ENCODE data around the gene ZNRF3. TPM values are rescaled to one million over a fixed set of nuclear protein-coding genes. Genes with fewer than 3 reads are reported as not detected.

Gene ZNRF3
- total and polyA plus RNA-seq, 9 donors = 7.4 to 24.3 (median 11.6) TPM

GRCh38 chr22:29023172-29023796 lies 139.9 kb downstream of the ZNRF3 start:
- Histone ChIP-seq H3K4me3 (no peak overlapping the region), H3K27ac (no peak overlapping the region), H3K4me1 (ENCODE audit: insufficient read depth) (no peaks in the 10 kb centered on the region), H3K27me3 (no peaks in the 10 kb centered on the region), H3K9me3 (no peaks in the 10 kb centered on the region), H3K36me3 (no peaks in the 10 kb centered on the region)
- no peak for DNase-seq
- TF ChIP-seq EP300 (IDR thresholded peaks at IDR 0.05) = no peak
- no peak for TF ChIP-seq POLR2A (IDR thresholded peaks at IDR 0.05)
- no peak for TF ChIP-seq CTCF (IDR thresholded peaks at IDR 0.05)
- 67 to 71% (median 71%) methylated on average over 3 of the region's 3 CpGs for WGBS, 3 donors
- intact Hi-C loops (cut with DNase I) = no loop called here

GRCh38 chr22:29026579-29026978 lies 143.2 kb downstream of the ZNRF3 start:
- 93 to 98% (median 94%) methylated on average over 3 of the region's 3 CpGs for WGBS, 3 donors
- H3K27ac ChIP-seq = no peak overlapping the region
- no peak for TF ChIP-seq POLR2A (IDR thresholded peaks at IDR 0.05)
- no peak for TF ChIP-seq CTCF (IDR thresholded peaks at IDR 0.05)
- H3K36me3 ChIP-seq = no peaks in the 10 kb centered on the region
- no peaks in the 10 kb centered on the region for H3K27me3 ChIP-seq
- H3K4me1 ChIP-seq (ENCODE audit: insufficient read depth) = peaks cover 6% of the 10 kb centered on the region
- no peaks in the 10 kb centered on the region for H3K9me3 ChIP-seq
- intact Hi-C loops (cut with DNase I) = no loop called here
- no peak for DNase-seq
- no peak overlapping the region for H3K4me3 ChIP-seq

GRCh38 chr22:29028468-29028867 lies 145.1 kb downstream of the ZNRF3 start:
- DNase-seq = no peak
- intact Hi-C loops (cut with DNase I) = no loop called here
- H3K4me3 ChIP-seq = no peak overlapping the region
- H3K9me3 ChIP-seq = no peaks in the 10 kb centered on the region
- 91 to 95% (median 93%) methylated on average over 4 of the region's 4 CpGs for WGBS, 3 donors
- peaks cover 14% of the 10 kb centered on the region for H3K4me1 ChIP-seq (ENCODE audit: insufficient read depth)
- no peaks in the 10 kb centered on the region for H3K27me3 ChIP-seq
- H3K27ac ChIP-seq = no peak overlapping the region
- no peaks in the 10 kb centered on the region for H3K36me3 ChIP-seq
- no peak for TF ChIP-seq CTCF (IDR thresholded peaks at IDR 0.05)
- no peak for TF ChIP-seq POLR2A (IDR thresholded peaks at IDR 0.05)
- TF ChIP-seq EP300 (IDR thresholded peaks at IDR 0.05) = no peak

- Histone ChIP-seq H3K4me3 (no peak overlapping the region), H3K27ac (no peak overlapping the region), H3K4me1 (ENCODE audit: insufficient read depth) (peaks cover 14% of the 10 kb centered on the region), H3K36me3 (no peaks in the 10 kb centered on the region), H3K9me3 (no peaks in the 10 kb centered on the region), H3K27me3 (no peaks in the 10 kb centered on the region)
- no peak for TF ChIP-seq CTCF (IDR thresholded peaks at IDR 0.05)
- no peak for TF ChIP-seq EP300 (IDR thresholded peaks at IDR 0.05)
- TF ChIP-seq POLR2A (IDR thresholded peaks at IDR 0.05) = no peak
- 89 to 91% (median 90%) methylated on average over 9 of the region's 9 CpGs for WGBS, 3 donors
- no peak for DNase-seq
- intact Hi-C loops (cut with DNase I) = no loop called here
Measured at GRCh38 chr22:29029202-29030000, 146.0 kb downstream of the ZNRF3 start.
